ENCODE measurements around the gene SLC25A53.

SLC25A53 gene

GRCh38 chrX:104156630-104157529 is at the start of gene SLC25A53:
Gene SLC25A53 (minus strand): TSS chrX:104157009. CDS start chrX:104105257, 51,752 bp downstream.
- DNase-seq, result peak; percentile 89

- no peak for DNase-seq
Measured at GRCh38 chrX:104205548-104205947, 48.7 kb upstream of the SLC25A53 start.

GRCh38 chrX:104195489-104196084 is 38.8 kb upstream of the SLC25A53 start:
- no peak for DNase-seq

GRCh38 chrX:104195013-104195412 is 38.2 kb upstream of the SLC25A53 start:
- DNase-seq, result no peak

DNA sequence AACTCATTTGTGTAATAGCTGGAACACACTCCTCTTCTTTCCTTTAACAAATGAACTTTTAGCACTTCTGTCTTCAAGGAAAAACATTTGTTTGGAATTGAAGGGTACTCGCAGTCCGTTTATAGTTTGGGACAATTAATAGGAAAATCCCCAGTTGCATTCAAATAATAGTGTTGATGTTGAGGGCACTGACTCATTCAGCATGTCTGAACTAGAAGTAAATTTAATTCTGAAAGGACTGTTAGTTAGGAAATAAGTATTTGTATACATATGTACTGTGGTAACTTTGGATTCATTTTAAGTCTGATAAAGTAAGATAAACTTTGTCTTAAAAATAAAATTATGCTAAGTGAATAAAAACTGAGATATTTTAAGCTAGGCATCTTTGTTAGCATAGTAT is 36.7 kb upstream of the SLC25A53 start:
- DNase-seq, result no peak

DNA sequence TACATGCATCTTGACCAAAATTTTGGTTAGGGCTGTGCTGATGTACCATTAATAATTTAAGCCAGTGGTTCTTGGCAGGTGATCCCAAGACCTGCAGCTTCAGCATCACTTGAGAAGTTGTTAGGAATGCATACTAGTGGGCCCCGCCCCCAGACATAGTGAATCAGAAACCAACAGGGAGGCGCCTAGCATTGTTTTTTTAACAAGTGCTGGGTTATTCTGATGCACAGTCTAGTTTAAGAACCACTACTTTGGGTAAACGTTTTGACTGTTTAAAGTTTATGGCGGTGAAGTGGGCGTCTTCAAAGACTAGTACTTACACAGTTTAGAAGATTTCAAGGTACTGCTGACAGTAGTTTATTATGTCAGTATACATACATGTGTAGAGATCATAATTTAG is 33.0 kb upstream of the SLC25A53 start:
- no peak for DNase-seq

DNA sequence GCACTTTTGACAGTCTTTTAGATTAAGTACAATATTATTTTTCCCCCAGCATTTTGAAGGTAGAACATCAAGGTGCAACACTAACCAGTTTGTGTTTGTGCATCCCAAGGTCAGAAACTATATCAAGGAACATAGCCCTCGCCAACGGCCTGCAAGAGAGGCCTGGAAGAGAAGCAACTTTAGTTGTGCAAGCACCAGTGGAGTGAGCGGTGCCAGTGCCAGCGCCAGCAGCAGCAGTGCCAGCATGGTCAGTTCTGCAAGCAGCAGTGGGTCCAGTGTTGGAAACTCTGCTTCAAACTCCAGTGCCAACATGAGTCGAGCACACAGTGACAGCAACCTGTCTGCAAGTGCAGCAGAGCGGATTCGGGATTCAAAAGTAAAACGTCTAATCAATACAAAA is 31.1 kb upstream of the SLC25A53 start:
- no peak for DNase-seq

- no peak for DNase-seq
Measured at GRCh38 chrX:104183685-104184084, 26.9 kb upstream of the SLC25A53 start.

- no peak for DNase-seq
Measured at GRCh38 chrX:104173841-104174240, 17.0 kb upstream of the SLC25A53 start.

GRCh38 chrX:104172788-104173187 is 16.0 kb upstream of the SLC25A53 start:
- DNase-seq, result no peak

DNA sequence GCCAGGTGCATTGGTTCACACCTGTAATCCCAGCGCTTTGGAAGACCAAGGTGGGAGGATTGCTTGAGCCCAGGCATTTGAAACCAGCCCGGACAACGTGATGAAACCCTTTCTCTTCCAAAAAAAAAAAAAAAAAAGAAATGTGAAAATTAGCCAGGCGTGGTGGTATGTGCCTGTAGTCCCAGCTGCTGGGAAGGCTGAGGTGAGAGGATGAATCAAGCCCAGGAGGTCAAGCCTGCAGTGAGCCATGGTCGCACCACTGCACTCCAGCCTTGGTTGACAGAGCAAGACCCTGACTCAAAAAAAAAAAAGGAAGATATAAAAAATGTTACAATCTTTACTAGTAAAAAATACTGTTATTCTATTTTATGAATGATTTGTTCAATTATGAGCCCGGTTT is 15.3 kb upstream of the SLC25A53 start:
- DNase-seq, result no peak

DNA sequence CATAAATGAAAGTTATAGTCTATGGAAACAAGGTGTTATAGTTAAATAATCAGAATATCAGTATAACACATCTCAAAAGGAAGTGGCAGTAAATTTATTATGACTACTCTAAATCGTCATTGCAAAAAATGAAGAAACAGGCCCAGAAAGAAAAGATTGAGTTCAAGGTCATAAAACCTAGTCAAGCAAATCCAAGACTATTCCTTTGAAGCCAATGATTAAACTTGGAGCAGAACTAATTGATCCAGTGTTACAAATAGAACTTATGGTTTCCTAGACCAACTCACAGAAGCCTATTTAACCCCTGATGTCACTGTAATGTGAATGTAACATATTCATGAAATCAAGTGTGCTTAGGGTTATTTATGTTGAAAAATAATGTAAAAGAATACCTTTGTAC is 11.3 kb upstream of the SLC25A53 start:
- DNase-seq, result no peak

GRCh38 chrX:104166735-104167436 is 10.1 kb upstream of the SLC25A53 start:
- DNase-seq, result no peak

- DNase-seq, result peak; percentile 88
Measured at GRCh38 chrX:104165894-104166734, 9.3 kb upstream of the SLC25A53 start, which contains the start of gene FAM199X. Gene FAM199X (plus strand): TSS chrX:104166453. CDS start chrX:104166786, 333 bp downstream.

DNA sequence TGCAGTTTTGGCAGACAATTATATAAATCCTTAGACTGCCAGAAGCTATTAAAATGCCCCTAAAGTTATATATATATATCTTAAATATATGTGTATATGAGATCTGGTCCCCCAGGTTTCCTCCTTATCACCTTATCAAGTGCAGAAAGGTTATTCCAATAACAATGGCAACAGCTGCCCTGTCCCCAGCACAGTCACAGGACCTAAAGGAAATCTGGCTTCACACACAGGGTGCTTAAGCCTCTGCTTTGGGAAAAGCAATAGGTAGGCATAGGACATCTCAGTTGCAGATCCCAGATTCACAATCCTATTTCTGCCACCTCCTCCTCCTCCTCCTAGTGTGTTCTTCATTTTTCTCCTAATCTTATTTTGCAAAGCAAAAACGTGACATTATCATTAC is 5.8 kb downstream of the SLC25A53 start:
- no peak for DNase-seq

- DNase-seq, result no peak
Measured at GRCh38 chrX:104141087-104141760, 15.6 kb downstream of the SLC25A53 start.

- no peak for DNase-seq
Measured at GRCh38 chrX:104137496-104137895, 19.3 kb downstream of the SLC25A53 start.

- peak; percentile 88 for DNase-seq
Measured at GRCh38 chrX:104136241-104137019, 20.4 kb downstream of the SLC25A53 start.

DNA sequence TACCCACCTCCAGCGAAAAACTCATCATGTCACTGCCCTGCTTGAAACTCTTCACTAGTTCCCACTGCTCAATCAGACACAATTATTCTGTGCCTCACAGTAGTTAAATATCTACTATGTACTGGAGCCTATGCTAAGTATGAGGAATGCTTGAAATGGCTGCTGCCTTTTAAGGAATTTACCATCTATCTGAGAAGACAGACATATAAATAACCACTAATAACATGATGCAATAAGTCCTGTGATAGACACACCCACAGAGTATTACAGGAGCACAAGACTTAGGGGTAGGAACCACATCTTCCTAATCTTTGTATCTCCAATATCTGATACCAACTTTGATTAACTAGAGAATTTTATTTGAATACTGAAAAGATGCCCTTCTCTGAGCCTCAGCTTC is 21.1 kb downstream of the SLC25A53 start:
- no peak for DNase-seq

- DNase-seq, result no peak
Measured at GRCh38 chrX:104134583-104135261, 22.1 kb downstream of the SLC25A53 start.

- no peak for DNase-seq
Measured at GRCh38 chrX:104130808-104131207, 26.0 kb downstream of the SLC25A53 start.

Measured in NCI-H1436 (cell line).